Neural progenitor cell (in vitro differentiated cells): Measurements from ENCODE around the gene ATP8B4.

Experiments
- EZH2 ChIP-seq: fragments of 200-600 bp; sonication (generic); IDR thresholded peaks from 2 replicates; pipeline ENCODE4 v1.6.1; 2017; ENCODE audit warnings: antibody characterized with exemption, mild to moderate bottlenecking, moderate library complexity
- TF ChIP-seq, protein P1 (sequence below): fragments of 200-600 bp; sonication (generic); IDR thresholded peaks from 2 replicates; pipeline ENCODE4 v1.5.1; 2017; ENCODE audit warnings: antibody characterized with exemption, mild to moderate bottlenecking

DNA sequence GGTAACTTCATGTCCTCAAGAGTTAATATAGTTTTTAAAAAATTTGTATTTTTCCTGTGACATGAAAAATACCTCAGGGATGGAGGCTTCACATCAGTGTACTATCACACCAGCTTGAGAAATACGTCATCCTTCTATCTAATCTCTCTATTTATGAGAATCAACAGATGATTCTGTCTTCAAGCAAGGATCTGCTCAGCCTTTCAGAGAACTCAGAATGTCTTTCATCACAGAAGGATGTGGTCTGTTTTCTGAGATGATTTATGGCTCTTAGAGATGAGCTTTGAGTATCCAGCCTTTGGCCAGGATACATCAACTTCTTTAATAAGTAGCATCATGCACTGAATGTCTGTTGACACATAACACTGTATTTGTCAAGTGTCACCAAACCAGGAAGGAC, 304.3 kb downstream of the ATP8B4 start:
- TF ChIP-seq, protein P1, sequence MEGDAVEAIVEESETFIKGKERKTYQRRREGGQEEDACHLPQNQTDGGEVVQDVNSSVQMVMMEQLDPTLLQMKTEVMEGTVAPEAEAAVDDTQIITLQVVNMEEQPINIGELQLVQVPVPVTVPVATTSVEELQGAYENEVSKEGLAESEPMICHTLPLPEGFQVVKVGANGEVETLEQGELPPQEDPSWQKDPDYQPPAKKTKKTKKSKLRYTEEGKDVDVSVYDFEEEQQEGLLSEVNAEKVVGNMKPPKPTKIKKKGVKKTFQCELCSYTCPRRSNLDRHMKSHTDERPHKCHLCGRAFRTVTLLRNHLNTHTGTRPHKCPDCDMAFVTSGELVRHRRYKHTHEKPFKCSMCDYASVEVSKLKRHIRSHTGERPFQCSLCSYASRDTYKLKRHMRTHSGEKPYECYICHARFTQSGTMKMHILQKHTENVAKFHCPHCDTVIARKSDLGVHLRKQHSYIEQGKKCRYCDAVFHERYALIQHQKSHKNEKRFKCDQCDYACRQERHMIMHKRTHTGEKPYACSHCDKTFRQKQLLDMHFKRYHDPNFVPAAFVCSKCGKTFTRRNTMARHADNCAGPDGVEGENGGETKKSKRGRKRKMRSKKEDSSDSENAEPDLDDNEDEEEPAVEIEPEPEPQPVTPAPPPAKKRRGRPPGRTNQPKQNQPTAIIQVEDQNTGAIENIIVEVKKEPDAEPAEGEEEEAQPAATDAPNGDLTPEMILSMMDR, result no peak
- no peak for TF ChIP-seq EZH2
